Skin epidermis (tissue), 12 donors: ENCODE data around the gene MERTK.
"Not testable (repeated sequence)": the region's sequence is repeated elsewhere in the genome, so short reads cannot be mapped to it uniquely, and the experiment has no call there.

Experiments
- H3K27ac ChIP-seq, 21 experiments: fragments of 200-600 bp; sonication (generic) in 11 of 21; one replicate each; pipeline ENCODE4 v1.5.0; 2020; ENCODE audit warnings: mild to moderate bottlenecking in 3 of 21, inconsistent platforms in 2 of 21, moderate library complexity in 2 of 21
- H3K4me3 ChIP-seq, 7 experiments: fragments of 200-600 bp; sonication (generic) in 2 of 7; one replicate each; pipeline ENCODE4 v1.5.0; 2020; ENCODE audit warnings: inconsistent platforms in 2 of 7, mild to moderate bottlenecking in 2 of 7, moderate library complexity in 1 of 7

Gene MERTK

DNA sequence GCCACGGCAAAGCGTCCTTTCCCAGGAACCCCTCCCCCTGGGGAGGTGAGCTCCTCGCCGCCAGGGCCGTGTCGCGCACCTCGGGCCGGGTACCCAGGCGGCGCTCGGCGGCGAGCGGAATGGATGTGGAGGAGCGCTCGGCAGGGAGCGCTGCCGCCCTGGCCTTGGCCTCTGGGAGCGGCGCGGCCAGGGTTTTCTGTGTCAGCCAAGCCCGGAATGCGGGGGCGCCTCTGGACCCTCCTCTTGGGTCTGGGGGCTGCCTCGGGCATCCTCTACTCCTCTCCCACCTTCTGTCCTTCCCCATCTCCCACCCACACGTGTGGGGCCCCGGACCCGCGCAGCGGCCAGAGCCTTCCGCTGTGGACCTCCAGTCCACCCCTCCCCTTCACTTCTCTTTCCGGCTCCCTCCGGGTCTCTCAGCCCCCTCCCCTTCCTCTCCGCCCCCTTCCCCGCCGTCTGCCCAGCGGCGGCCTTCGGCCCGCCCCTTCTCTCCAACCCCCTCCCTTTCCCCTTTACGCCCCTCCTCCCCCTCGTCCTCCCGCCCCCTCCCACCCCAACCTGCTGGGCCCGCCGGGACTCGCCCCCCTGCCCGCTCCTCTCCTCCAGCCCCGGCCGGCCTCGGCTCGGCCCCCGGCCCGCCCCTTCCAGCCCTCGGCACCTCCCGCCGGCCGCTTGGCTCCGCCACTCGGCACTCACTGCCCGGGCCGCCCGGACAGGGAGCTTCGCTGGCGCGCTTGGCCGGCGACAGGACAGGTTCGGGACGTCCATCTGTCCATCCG is at the start of gene MERTK:
Gene MERTK (plus strand): TSS at position 684 of the 779 bp plus-strand sequence. CDS start 129 bp downstream, outside the sequence.
- Histone ChIP-seq H3K27ac (peak within 1 kb of the TSS in 18 of 21 experiments; percentile 22 to 85 (median 70)), H3K4me3 (peak within 1 kb of the TSS; percentile 40 to 71 (median 52))

DNA sequence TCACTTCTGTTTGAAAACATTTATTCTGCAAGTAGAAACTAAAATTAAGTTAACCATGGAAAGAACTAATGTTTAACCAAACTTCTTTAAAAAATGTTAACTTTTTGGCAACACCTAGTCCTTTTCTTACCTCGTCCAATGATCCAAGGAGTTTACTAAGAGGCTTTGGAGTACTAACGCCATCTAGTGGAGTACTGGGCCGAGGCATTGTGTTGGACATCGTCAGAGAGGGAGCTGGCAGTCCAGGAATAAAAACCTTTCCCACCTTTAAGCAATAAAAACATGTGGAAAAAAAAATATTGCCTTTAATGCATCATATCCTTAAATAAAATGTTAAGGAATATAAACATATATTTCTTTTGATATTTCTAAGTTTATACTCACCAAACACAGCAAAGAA is 47.8 kb upstream of the MERTK start:
- not testable (repeated sequence) for H3K27ac ChIP-seq, H3K4me3 ChIP-seq

DNA sequence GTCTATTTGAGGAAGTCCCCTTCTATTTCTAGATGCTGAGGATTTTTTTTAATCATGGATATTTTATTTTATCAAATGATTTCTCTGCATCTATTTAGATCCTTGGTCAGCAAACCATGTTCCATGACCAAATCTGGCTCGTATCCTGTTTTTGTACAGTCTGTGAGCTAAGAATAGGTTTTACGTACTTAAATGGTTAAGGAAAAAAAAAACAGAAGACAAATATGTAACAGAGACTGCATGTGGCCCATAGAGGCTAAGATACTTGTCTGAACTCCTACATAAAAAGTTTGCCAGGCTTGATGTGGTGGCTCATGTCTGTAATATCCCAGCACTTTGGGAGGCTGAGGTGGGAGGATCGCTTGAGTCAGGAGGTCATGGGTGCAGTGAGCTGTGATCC is 45.9 kb upstream of the MERTK start:
- not testable (repeated sequence) for H3K27ac ChIP-seq, H3K4me3 ChIP-seq

DNA sequence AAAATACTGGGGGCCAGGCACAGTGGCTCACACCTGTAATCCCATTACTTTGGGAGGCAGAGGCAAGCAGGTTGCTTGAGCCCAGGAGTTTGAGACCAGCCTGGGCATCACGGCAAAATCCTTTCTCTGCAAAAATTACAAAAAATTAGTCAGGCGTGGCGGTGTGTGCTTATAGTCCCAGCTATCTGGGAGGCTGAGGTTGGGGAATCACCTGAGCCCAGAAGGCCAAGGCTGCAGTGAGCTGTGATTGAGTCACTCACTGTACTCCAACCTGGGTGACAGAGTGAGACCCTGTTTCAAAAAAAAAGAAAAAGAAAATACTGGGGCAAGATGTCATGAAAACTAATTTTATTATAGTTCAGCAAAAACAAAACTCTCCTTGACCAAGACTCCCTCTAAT is 38.4 kb upstream of the MERTK start:
- H3K4me3 ChIP-seq, result not testable (repeated sequence)

DNA sequence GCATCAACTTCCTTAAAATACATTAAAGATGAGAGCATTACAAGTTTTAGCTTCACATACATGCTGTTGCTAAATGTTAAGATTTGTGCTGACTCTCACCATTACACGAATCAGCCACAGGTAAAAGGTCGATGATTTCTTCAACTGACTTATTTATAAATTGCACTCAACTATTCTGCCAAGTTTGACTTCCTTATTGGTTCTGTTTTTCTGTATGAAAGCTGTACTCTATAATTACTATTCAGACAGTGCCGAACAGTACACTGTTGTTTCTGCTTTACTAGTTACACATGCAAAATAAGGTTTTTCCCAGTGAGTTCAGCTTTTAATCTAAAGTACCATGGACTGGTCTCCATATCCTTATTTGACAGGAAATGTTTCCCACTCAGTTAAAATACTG is 33.3 kb upstream of the MERTK start:
- not testable (repeated sequence) for H3K27ac ChIP-seq, H3K4me3 ChIP-seq

More for the DNA sequence above, 38.4 kb upstream of the MERTK start:
- not testable (repeated sequence) for H3K27ac ChIP-seq

DNA sequence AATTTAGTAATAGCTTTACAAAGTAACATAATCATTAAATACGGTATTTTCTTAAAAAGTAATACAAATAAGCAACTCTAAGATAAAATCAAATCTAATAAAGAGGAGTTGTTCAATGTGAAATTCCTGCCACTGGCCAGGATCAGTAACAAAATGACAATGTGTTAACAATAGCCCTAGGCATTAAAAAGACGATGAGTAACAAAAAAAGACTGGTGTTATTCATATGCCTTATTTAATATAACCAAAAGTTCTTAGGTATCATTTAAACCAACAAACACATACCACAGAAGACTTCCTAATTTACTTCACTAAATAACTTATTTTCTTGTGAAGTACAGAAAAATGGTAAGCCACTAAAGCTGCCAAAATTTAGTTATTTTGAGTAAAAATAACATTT is 25.6 kb upstream of the MERTK start:
- H3K27ac ChIP-seq, H3K4me3 ChIP-seq: not testable (repeated sequence)

DNA sequence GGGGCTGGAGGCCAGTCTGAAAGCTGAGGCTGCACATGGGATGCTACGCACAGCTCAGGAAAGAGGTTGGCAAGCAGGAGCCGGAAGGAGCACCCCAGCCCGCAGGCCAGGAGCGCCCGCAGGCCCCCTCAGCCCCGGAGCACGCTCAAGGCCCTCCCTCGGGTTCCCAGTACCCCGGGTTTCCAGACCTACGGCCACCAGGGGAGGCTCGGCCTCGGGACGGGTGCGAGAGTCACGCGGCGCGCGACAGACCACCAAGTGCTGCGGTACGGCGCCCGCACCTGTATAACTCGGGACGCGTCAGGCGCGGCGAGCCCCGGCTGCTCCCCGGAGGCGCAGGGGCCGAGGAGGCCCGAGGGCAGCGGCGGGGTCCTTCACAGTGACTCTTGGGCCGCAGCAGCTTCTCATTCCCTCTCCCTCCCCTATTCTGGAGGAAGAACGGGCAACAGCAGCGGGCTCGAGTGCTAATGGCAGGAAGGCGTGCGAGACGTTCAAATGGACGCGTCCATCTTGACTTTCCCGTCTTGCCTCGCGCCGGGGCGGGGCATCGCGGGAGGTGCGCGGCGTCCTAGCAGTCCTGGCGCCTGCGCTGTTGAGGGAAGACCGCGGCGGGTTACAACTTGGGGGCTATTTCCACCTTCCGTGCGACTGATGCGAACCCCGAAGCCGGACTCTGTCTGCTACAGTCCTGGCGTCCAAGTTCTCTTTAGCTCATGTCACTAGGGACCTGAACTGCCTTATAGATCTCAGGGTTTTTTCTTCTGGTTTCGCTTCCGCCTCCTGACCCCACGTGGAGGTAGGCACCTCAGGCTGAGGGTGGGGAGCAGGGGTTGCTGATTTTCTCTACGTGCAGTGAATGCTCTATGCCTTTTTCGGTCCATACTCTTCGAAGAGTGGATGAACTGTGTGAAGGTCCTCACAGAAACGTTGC is 14.5 kb upstream of the MERTK start, which contains the start of gene ANAPC1:
Gene ANAPC1 (minus strand): TSS at position 533 of the 931 bp plus-strand sequence. CDS start 3,368 bp downstream, outside the sequence.
- Histone ChIP-seq H3K4me3 (peak within 1 kb of the TSS; percentile 87 to 100 (median 100)), H3K27ac (peak within 1 kb of the TSS; percentile 50 to 96 (median 86))

DNA sequence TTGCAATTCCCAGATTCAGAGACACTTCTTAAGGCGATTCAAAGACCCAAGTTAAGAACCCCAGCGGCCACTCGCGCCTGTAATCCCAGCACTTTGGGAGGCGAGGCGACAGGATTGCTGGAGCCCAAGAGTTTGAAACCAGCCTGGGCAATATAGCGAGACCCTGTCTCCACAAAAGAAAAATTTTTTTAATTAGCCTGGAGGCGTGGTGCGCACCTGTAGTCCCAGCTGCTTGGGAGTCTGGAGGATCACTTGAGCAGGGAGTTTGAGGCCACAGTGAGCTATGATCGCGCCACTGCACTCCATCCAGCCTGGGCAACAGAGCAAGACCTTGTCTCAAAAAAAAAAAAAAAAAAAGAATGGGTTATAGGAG is 13.8 kb upstream of the MERTK start:
- Histone ChIP-seq H3K4me3 (peak overlapping the region; percentile 87 to 100 (median 100)), H3K27ac (peak overlapping the region in 20 of 21 experiments; percentile 50 to 96 (median 86))

DNA sequence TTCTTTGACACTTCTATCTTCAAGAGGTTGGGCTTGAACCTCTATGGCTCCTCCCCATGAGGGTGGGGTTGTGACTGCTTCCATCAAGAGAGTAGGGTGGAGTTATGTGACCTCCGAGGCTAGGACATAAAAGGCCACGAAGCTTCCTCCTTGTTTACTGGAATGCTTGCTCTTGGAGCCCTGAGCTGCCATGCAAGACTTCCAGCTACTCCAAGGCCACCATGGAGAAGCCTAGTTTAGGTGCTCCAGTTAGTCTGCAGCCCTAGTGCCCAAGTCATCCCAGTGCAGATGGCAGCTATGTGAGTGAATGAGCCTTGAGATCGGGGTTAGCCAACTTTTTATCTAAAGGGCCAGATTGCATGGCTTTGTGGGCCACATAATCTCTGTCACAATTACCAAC is 2.4 kb upstream of the MERTK start:
- H3K27ac ChIP-seq, result no peak overlapping the region
- no peak overlapping the region for H3K4me3 ChIP-seq

DNA sequence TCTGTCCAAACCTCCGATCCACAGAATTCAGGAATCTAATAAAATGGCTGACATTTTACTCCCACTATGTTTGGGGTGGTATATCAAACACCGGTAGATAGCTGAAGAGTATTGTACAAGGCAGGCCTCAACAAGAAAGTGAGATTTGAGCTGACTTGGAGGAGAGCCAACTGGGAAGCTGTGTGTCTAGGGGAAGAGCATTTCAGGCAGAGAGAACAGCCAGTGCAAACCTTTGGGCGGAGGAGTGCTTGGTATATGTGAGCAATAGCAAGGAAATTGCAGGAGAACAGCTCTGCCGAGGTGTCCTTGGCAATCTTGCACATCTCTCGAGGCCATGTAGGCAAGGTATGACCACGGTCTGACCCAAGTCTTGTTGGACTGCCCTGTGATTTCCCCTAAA is 1.8 kb upstream of the MERTK start:
- no peak overlapping the region for H3K4me3 ChIP-seq
- no peak overlapping the region for H3K27ac ChIP-seq

DNA sequence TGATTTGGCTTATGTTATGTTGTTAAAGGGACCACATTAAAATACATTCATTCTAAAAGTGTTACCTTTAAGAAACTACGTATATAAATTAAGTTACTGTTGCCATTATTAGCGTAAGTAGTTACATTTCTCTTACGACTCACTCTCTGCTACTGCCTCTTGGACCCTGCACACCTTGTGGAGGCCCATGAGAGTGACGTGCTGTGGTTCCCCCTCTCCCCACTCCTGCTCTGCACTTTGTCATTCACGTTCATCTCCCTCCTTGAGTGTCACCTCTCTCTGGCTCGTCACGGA is 830 bp upstream of the MERTK start:
- Histone ChIP-seq H3K27ac (peak overlapping the region in 16 of 21 experiments; percentile 22 to 85 (median 75)), H3K4me3 (peak overlapping the region; percentile 40 to 71 (median 52))

DNA sequence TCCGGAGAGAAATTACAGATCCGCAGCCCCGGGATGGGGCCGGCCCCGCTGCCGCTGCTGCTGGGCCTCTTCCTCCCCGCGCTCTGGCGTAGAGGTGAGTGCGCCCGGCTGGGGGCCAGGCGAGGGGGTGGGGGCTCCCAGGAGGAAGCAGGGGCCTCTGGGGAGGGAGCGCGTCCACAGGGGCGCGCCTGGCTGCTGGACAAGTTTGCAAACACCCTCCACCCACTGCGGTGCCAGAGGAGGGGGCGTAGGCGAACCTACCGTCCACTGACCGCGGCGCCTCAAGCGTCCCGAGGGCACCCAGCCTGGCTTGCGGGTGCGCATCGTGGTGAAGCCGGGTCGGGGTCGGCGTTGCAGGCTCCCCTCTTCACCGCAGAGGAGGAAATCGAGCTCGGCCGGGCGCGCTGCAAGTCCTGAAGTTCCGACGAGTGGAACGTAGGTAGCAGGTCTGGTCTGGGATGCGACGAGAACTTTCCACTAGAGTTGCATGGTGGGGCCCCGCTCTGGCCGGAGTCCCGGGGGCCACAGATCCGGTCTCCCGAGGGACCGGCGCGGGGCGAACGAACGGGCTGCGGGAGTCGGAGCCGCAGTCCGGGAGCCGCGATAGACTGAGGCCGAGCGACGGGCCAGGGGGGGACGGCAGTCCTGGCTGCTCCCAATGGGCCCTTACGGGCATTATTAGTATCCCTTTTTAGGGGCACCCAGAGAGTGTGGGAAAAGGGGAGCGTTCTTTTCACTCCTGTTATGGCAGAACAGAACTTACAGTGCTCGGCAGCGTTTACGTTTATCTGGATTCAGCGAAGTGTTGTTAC is 502 bp downstream of the MERTK start:
- Histone ChIP-seq H3K27ac (peak overlapping the region in 16 of 21 experiments; percentile 16 to 85 (median 62)), H3K4me3 (peak overlapping the region; percentile 40 to 71 (median 52))

DNA sequence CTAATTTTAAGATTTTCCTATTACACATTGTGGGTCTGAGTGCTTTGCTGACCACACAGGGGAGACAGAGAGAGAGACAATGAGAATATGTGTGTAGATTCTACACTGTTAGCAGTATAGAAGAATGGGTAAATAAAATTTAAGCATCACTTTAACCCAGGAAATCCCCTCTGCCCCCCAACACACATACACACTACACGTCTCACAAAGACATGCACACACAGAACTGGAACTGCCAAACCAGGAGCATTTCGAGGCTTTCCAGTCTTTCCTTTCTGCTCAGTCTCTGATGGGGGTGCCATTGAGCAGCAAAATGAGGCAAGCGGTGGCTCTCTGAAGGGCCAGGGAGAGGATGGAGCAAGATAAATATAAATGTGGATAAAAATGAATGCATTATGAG is 2.5 kb downstream of the MERTK start:
- Histone ChIP-seq H3K4me3 (no peak overlapping the region), H3K27ac (no peak overlapping the region)

DNA sequence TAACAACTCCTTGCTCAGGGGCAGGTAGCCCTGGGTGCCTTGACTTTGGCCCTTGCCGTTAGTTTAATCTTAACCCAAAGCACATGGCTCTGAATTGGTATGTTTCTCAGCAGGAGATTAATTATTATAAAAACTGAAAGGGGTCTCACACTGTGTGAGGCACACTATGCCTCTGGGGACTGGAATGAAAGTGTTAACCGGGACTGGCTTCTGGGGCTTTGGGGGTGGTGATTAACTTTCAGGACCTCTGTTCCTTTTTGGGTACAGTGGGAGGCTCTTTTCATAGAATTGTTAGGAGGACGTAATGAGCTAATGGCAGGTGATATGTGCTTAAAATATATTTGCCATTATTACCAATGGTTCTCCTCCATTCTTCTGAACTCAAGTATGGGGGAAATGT is 5.1 kb downstream of the MERTK start:
- no peak overlapping the region for H3K4me3 ChIP-seq
- no peak overlapping the region for H3K27ac ChIP-seq

DNA sequence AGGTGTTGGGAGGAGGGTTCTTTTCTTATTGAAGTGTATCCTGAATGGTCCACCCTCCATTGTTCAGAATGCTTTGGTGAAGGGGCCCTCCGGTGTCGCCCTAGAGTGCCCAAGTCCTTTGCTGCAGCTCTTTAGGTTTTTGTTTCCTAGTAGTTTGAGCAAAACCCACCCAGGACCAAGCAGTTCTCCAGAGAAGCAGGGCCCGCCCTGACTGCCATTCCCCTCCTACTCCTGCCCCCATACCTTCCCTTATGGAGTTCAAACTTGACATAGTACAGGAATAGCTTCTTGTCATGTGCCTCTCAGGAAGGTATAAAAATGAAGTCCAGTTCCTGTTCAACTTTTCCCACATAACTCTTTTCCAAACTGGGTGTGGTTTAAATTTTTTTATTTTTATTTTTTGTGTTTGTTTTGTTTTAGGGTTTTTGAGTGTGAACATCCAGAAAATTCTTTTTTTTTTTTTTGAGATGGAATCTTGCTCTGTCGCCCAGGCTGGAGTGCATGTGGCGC is 5.6 kb downstream of the MERTK start:
- Histone ChIP-seq H3K27ac (no peak overlapping the region), H3K4me3 (no peak overlapping the region)

DNA sequence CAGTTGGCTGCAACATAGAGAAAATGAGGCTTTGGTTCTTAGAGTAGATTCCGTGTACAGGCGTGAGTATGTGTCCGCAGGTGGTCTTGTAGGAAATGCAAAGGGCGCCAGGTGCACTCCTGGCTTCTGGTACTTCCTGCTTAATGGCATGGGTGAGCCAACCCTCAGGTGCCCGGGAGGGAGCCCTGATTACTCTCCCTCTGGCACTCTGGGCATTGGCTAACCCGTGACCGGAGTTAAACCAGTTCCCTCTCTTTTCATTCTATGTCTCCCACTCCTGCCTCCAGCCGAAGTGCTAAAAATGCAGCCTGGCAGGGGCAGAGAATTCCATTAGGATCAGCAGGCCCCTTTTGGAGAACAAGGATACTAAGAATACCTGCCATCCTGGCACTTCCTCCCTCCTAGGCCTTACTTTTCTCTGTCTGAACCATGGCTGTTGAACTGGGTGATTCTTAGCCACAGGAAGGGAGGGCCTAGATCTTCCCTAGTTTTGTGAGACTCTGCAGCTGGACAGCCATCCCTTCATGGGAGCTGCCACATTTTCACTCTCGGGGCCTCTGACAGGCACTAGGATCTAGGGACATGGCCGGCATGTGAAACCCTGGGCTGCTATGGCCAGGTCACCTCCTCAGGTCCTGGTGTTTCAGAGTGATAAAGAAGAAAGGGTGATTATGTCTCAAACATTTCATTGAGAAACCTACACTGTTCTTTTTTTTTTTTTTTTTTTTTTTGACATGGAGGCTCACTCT is 6.5 kb downstream of the MERTK start:
- no peak overlapping the region for H3K4me3 ChIP-seq
- H3K27ac ChIP-seq, result peak overlapping the region in 2 of 21 experiments; percentile 17 to 58

DNA sequence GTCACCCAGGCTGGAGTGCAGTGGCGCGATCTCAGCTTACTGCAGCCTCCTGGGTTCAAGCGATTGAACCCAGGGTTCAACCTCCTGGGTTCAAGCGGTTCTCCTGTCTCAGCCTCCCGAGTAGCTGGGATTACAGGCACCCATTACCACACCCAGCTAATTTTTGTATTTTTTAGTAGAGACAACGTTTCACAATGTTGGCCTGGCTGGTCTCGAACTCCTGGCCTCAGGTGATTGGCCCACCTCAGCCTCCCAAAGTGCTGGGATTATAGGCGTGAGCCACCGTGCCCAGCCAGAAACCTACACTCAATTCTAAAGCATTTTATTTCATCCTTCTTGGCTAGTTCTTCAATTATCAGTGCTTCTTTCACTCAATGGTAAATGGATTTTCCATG is 7.1 kb downstream of the MERTK start:
- H3K4me3 ChIP-seq, result not testable (repeated sequence)
- peak overlapping the region in 4 of 21 experiments; percentile 15 to 65 (median 53) for H3K27ac ChIP-seq

DNA sequence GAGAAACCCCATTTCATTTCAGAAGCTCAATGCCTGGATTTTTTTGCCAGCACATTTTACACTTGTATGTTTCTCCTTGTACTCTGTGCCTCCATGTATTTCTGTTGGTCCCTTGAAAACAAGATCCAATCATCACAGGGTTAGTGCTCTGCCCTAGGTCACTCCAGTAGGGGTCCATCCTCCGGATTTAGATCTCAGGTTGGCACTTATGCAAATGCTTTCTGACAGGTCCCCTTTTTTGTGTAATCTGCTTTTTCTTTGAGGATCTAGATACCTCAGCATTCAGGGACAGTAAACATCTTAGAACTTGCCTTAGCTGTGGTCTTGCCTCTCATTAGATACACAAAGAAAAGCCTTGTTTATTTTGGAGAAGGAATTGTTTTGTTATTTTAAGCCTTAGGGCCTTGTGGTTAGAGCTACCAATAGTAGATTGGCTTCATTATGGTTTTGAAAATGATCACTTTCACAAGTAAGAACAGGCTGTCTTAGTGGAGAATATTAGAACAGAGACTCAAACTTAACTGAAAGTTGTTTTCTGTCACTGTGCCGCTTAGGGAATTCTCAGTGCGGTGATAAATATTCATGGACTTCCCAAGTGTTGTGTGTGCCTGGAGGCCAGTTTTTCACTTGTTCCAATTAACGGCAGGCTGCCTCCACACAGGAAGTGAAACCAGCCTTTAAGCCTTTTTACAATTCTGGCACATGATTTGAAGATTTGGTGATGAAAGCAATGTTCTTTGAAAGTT is 7.8 kb downstream of the MERTK start:
- Histone ChIP-seq H3K27ac (peak overlapping the region in 7 of 21 experiments; percentile 6 to 65 (median 43)), H3K4me3 (no peak overlapping the region)
